Esophagus squamous epithelium (tissue), 5 donors: ENCODE data around the gene GCC2. TPM values are rescaled to one million over a fixed set of nuclear protein-coding genes. Genes with fewer than 3 reads are reported as not detected.

Source experiments
- DNase-seq: peaks from one replicate; lab custom pipeline; 2025; lab: John Stamatoyannopoulos, UW
- H3K27ac ChIP-seq, 4 donors: fragments of 200-600 bp; sonication (generic); one replicate each; pipeline ENCODE4 v1.5.1; 2016 to 2019; ENCODE audit warnings: mild to moderate bottlenecking in 1 of 4
- H3K27me3 ChIP-seq, 4 donors: fragments of 200-600 bp; sonication (generic); 1 replicate in 3 of 4; 2 replicates in 1 of 4; pipeline versions ENCODE4 v1.5.1 to v1.6.0; 2017 to 2021; ENCODE audit warnings: antibody characterized with exemption in 1 of 4
- H3K36me3 ChIP-seq, 3 donors: fragments of 200-600 bp; sonication (generic); one replicate each; pipeline ENCODE4 v1.5.1; 2016 to 2019
- H3K4me1 ChIP-seq, 3 donors: fragments of 200-600 bp; sonication (generic); one replicate each; pipeline ENCODE4 v1.5.1; 2017 to 2019
- H3K4me3 ChIP-seq, 4 donors: fragments of 200-600 bp; sonication (generic); 1 replicate in 3 of 4; 2 replicates in 1 of 4; pipeline ENCODE4 v1.5.1; 2016 to 2019; ENCODE audit warnings: mild to moderate bottlenecking in 2 of 4, moderate library complexity in 1 of 4
- H3K9me3 ChIP-seq, 3 donors: fragments of 200-600 bp; sonication (generic); one replicate each; pipeline ENCODE4 v1.5.1; 2016 to 2019
- POLR2A ChIP-seq, 4 donors: fragments of 450-650 bp; IDR thresholded peaks; one replicate each; pipeline ENCODE4 v1.6.1; 2017; ENCODE audit warnings: antibody characterized with exemption in 4 of 4, mild to moderate bottlenecking in 4 of 4, moderate library complexity in 3 of 4
- WGBS, 2 donors: methylation state at CpG; one replicate each; pipeline ENCODE4 v1.1.5; 2018; 5-methylcytosine and 5-hydroxymethylcytosine counted together
- intact Hi-C: fragments of 100-400 bp; cut with DNase I; formaldehyde crosslinking; loops from one replicate; pipeline ENCODE4 v1.15.0; 2022
- total RNA-seq, 4 donors: library from RNA; depleted of rRNA; stranded (reverse); fragments of >200 nt; gene quantifications; one replicate each; pipeline ENCODE4 v1.1.0, GENCODE V29; 2016
- TF ChIP-seq, protein P1 (sequence below), 6 experiments: fragments of 450-650 bp in 4 of 6; fragments of 200-600 bp in 2 of 6; sonication (generic) in 2 of 6; IDR thresholded peaks; one replicate each; pipeline ENCODE4 v1.5.1; 2016 to 2019; ENCODE audit warnings: antibody characterized with exemption in 6 of 6, mild to moderate bottlenecking in 4 of 6, moderate library complexity in 4 of 6
- donor health status: DM: yes; HTN: yes; CAD: no.

GCC2 gene
- total RNA-seq, 4 donors from 2014 or later = 11.0 to 31.9 (median 13.7) TPM

DNA sequence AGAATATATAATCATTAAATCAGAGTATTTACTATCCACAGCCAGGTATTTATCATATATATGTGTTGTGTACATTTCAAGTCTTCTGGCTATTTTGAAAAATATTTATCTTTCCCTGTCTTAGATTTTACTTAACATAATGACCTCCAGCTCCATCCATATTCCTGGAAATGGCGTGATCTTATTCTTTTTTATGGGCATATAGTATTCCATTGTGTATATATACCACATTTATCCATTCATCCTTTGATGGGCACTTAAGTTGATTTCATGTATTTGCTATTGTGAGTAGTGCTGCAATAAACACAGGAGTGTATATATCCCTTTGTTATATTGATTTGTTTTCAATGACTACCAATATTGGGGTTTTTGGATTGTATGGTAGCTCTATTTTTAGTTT is 6.6 kb downstream of the GCC2 start:
- Histone ChIP-seq H3K36me3 (peaks cover 5 to 98% (median 8%) of the 10 kb centered on the region in 3 donors), H3K27me3 (no peaks in the 10 kb centered on the region), H3K27ac (no peak overlapping the region), H3K4me1 (peaks cover 0 to 2% (median 0%) of the 10 kb centered on the region in 3 donors), H3K9me3 (peaks cover 0 to 12% (median 0%) of the 10 kb centered on the region in 3 donors), H3K4me3 (no peak overlapping the region)
- no peak for TF ChIP-seq POLR2A (IDR thresholded peaks at IDR 0.05)
- TF ChIP-seq, protein P1, sequence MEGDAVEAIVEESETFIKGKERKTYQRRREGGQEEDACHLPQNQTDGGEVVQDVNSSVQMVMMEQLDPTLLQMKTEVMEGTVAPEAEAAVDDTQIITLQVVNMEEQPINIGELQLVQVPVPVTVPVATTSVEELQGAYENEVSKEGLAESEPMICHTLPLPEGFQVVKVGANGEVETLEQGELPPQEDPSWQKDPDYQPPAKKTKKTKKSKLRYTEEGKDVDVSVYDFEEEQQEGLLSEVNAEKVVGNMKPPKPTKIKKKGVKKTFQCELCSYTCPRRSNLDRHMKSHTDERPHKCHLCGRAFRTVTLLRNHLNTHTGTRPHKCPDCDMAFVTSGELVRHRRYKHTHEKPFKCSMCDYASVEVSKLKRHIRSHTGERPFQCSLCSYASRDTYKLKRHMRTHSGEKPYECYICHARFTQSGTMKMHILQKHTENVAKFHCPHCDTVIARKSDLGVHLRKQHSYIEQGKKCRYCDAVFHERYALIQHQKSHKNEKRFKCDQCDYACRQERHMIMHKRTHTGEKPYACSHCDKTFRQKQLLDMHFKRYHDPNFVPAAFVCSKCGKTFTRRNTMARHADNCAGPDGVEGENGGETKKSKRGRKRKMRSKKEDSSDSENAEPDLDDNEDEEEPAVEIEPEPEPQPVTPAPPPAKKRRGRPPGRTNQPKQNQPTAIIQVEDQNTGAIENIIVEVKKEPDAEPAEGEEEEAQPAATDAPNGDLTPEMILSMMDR (IDR thresholded peaks at IDR 0.05) = no peak
- no peak for DNase-seq
- WGBS, 2 donors = 92 to 93% methylated on average over 1 of the region's 1 CpG
- intact Hi-C loops = no loop called here

DNA sequence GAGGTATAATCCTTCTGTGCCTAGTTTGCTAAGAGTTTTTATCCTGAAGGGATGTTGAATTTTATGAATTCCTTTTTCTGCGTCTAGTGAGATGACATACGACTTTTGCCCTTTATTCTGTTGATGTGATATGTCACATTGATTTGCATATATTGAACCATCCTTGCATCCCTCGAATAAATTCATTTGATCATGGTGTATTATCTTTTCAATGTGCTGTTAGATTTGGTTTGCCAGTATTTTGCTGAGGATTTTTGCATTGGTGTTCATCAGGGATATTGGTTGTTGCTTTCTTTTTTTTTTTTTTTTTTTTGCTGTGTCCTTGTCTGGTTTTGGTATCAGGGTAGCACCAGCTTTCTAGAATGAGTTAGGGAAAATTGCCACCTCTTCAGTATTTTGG is 9.1 kb downstream of the GCC2 start:
- peaks cover 5 to 97% (median 8%) of the 10 kb centered on the region in 3 donors for H3K36me3 ChIP-seq
- H3K27ac ChIP-seq = no peak overlapping the region
- H3K4me1 ChIP-seq = no peaks in the 10 kb centered on the region
- intact Hi-C loops = no loop called here
- H3K9me3 ChIP-seq = peaks cover 0 to 12% (median 0%) of the 10 kb centered on the region in 3 donors
- WGBS, 2 donors = 98 to 100% methylated on average over 3 of the region's 3 CpGs
- TF ChIP-seq, protein P1 (IDR thresholded peaks at IDR 0.05) = no peak
- TF ChIP-seq POLR2A (IDR thresholded peaks at IDR 0.05) = no peak
- DNase-seq = no peak
- H3K27me3 ChIP-seq = no peaks in the 10 kb centered on the region
- H3K4me3 ChIP-seq = no peak overlapping the region

DNA sequence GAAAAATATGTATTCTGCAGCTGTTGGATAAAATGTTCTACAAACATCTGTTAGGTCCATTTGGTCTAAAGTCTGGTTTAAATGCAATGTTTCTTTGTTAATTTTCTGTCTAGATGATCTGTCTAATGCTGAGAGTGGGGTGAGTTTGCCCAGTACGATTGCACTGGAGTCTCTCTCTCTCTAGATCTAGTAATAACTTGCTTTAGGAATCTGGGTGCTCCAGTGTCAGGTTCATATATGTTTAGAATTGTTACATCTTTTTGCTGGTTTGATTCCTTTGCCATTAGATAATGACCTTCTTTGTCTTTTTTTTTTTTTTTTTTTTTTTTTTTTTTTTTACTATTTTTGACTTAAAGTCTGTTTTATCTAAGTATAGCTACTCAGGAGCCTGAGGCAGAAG is 10.4 kb downstream of the GCC2 start:
- no peak for TF ChIP-seq POLR2A (IDR thresholded peaks at IDR 0.05)
- TF ChIP-seq, protein P1 (IDR thresholded peaks at IDR 0.05) = no peak
- 50 to 79% methylated on average over 1 of the region's 1 CpG for WGBS, 2 donors
- peaks cover 0 to 12% (median 0%) of the 10 kb centered on the region in 3 donors for H3K9me3 ChIP-seq
- no peak overlapping the region for H3K27ac ChIP-seq
- DNase-seq = no peak
- H3K4me1 ChIP-seq = no peaks in the 10 kb centered on the region
- no peak overlapping the region for H3K4me3 ChIP-seq
- no peaks in the 10 kb centered on the region for H3K27me3 ChIP-seq
- intact Hi-C loops = no loop called here
- peaks cover 0 to 97% (median 0%) of the 10 kb centered on the region in 3 donors for H3K36me3 ChIP-seq

DNA sequence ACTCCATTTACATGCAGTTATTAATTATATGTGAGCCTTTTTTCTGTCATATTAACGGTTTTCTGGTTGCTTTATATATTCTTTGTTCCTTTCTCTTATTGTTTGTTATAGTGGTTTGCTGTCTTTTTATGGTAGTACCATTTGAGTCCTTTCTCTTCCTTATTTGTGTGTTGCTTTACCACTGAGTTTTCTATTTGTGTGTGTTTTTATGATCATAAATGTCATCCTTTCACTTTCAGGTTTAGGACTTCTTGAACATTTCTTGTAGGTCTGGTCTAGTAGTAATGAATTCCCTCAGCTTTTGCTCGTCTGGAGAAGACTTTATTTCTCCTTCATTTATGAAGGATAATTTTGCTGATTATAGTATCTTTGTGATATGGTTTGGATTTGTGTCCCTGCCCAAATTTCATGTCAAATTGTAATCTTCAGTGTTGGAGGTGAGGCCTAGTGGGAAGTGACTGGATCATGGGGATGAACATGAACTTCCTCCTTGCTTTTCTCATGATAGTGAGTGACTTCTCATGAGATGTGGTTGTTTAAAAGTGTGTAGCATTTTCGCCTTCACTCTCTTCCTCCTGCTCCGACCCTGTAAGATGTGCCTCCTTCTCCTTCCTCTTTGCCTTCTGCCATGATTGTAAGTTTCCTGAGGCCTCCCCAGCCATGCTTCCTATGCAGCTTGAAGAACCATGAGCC is 11.5 kb downstream of the GCC2 start:
- Histone ChIP-seq H3K27me3 (no peaks in the 10 kb centered on the region), H3K4me1 (no peaks in the 10 kb centered on the region), H3K9me3 (peaks cover 0 to 12% (median 0%) of the 10 kb centered on the region in 3 donors), H3K36me3 (peaks cover 0 to 97% (median 0%) of the 10 kb centered on the region in 3 donors), H3K4me3 (no peak overlapping the region), H3K27ac (no peak overlapping the region)
- 67 to 73% methylated on average over 4 of the region's 4 CpGs for WGBS, 2 donors
- TF ChIP-seq, protein P1 (IDR thresholded peaks at IDR 0.05) = no peak
- TF ChIP-seq POLR2A (IDR thresholded peaks at IDR 0.05) = no peak
- DNase-seq = no peak
- intact Hi-C loops = no loop called here

DNA sequence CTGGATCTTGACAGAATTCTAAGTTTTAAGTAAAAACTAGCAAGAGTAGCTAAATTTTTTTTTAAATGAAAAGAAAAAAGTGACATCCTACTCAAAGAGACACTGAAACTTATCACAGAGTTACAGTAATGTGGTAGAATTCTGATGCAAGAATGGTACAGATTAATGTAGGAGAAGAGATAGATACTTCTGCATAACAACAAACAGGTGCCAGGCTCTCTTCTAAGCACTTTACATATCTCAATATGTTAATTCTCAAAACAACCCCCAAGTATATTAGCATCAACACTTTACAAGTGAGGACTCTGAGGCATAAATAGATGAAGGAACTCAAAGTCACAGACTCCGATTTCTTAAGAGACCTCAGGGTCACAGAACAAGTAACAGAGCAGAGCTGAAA is 28.1 kb downstream of the GCC2 start:
- intact Hi-C loops = no loop called here
- no peak overlapping the region for H3K4me3 ChIP-seq
- WGBS, 2 donors = 94 to 100% methylated on average over 1 of the region's 1 CpG
- H3K4me1 ChIP-seq = no peaks in the 10 kb centered on the region
- no peak overlapping the region for H3K27ac ChIP-seq
- no peaks in the 10 kb centered on the region for H3K27me3 ChIP-seq
- TF ChIP-seq POLR2A (IDR thresholded peaks at IDR 0.05) = no peak
- TF ChIP-seq, protein P1 (IDR thresholded peaks at IDR 0.05) = no peak
- no peak for DNase-seq
- peaks cover 0 to 97% (median 9%) of the 10 kb centered on the region in 3 donors for H3K36me3 ChIP-seq
- H3K9me3 ChIP-seq = no peaks in the 10 kb centered on the region
